HG03139 (cell line): ENCODE measurements around the gene AFG1L.
"Not testable (repeated sequence)": the region's sequence is repeated elsewhere in the genome, so short reads cannot be mapped to it uniquely, and the experiment has no call there.

Experiments used
- ATAC-seq: cut with Tn5 transposase; IDR thresholded peaks from one replicate; pipeline ENCODE4 v1.9.1; 2021; ENCODE audit not compliant: unreplicated experiment

Gene AFG1L

GRCh38 chr6:108550256-108550655 is 255.4 kb downstream of the AFG1L start:
- ATAC-seq = no peak

DNA sequence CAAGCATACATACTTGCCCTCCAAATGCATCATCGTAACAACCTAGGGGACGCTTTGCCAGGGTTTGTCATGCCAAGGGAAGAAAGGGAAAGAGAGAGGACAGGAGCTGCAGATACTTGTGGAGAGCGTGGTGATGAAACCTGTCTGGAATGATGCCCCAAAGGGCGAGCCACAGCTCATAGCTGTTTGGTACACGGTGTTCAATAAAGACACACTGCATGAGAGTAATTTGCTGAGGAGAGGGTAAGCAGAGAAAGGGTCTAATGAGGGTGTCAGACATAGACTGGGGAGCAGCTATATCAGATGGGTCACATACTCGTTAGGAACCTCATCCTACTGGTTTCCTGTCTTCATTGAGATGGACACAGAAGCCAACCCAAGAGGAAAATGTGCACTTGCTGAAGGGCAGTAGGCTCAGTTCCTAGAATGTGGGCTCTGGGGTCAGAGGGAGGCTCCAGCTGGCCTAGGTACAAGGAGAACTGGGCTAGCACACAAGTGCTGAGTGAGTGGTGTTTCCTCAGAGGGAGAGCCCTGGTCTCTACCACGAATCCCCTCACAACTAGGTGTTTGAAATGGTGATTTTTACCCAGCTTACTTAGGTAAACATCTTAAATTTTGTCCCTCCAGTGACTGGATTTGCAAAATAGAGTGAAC is 260.7 kb downstream of the AFG1L start:
- ATAC-seq = no peak

- no peak for ATAC-seq
These were observed 261.4 kb downstream of the AFG1L start for GRCh38 chr6:108556250-108556649.

GRCh38 chr6:108556866-108557493 is 262.1 kb downstream of the AFG1L start:
- no peak for ATAC-seq

GRCh38 chr6:108557494-108558371 is 262.9 kb downstream of the AFG1L start:
- no peak for ATAC-seq

DNA sequence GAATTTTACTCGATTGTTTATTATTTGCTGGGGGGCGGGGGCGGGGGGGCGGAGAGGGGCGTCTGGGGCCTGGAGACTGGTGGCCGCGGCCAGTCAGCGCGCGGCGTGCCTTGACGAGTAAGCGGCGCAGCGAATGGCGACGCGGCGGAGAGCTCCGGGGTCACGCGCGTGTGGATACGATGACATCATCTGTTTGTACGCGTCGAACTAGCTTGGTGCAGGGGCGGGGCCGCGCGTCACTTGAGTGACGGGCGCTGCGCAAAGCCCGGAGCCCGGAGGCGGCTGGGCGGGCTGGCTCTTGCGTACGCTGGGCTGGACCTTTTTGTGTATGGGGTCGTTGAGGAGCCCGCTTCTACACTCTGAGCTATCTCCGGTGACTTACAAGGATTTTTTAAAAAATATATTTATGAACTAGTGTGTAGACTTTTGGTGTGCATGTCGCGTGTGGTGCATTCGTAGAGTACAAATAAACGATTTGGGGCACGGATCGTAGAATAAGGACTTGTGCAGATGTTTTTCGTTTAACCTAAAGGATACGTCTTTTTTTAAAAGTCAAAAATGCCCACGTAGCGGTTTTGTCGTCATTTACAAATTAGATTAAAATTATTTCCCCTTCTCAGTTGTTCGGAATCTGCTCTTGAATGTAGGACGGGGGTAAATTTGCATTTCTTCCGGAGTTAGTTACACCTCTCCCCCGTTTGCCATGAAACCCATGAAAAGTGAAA is 263.7 kb downstream of the AFG1L start:
- ATAC-seq = peak; percentile 51

GRCh38 chr6:108559097-108559883 is 264.4 kb downstream of the AFG1L start:
- ATAC-seq = no peak

GRCh38 chr6:108559884-108560462 is 265.1 kb downstream of the AFG1L start:
- ATAC-seq = no peak

DNA sequence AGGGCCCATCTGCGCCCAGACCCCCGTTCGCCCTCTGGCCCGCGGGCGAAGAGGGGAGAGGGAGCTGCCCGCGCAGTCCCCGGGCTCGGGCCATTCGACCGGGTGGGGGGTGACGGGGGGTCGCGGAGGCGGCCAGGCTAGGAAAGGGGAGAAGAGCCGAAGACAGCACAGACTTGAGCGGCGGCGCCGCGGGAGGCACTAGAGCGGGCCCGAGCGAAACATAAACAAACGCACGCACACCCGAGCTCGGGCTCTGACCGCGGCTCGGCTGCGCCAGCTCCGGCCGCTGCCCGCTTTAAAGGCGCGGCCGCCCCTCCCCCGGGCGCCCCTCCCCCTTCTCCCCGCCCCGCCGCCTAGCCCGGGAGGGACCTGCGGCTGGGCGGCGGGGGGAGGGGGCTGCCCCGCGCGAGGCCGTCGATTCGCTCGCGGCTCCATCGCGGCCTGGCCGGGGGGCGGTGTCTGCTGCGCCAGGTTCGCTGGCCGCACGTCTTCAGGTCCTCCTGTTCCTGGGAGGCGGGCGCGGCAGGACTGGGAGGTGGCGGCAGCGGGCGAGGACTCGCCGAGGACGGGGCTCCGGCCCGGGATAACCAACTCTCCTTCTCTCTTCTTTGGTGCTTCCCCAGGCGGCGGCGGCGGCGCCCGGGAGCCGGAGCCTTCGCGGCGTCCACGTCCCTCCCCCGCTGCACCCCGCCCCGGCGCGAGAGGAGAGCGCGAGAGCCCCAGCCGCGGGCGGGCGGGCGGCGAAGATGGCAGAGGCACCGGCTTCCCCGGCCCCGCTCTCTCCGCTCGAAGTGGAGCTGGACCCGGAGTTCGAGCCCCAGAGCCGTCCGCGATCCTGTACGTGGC is 265.8 kb downstream of the AFG1L start, which contains the start of gene FOXO3:
Gene FOXO3 (plus strand): TSS at position 455 of the 846 bp plus-strand sequence. CDS start 292 bp downstream, at position 747.
- ATAC-seq = no peak

DNA sequence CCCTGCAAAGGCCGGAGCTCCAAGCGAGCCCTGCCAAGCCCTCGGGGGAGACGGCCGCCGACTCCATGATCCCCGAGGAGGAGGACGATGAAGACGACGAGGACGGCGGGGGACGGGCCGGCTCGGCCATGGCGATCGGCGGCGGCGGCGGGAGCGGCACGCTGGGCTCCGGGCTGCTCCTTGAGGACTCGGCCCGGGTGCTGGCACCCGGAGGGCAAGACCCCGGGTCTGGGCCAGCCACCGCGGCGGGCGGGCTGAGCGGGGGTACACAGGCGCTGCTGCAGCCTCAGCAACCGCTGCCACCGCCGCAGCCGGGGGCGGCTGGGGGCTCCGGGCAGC is 266.4 kb downstream of the AFG1L start:
- not testable (repeated sequence) for ATAC-seq

DNA sequence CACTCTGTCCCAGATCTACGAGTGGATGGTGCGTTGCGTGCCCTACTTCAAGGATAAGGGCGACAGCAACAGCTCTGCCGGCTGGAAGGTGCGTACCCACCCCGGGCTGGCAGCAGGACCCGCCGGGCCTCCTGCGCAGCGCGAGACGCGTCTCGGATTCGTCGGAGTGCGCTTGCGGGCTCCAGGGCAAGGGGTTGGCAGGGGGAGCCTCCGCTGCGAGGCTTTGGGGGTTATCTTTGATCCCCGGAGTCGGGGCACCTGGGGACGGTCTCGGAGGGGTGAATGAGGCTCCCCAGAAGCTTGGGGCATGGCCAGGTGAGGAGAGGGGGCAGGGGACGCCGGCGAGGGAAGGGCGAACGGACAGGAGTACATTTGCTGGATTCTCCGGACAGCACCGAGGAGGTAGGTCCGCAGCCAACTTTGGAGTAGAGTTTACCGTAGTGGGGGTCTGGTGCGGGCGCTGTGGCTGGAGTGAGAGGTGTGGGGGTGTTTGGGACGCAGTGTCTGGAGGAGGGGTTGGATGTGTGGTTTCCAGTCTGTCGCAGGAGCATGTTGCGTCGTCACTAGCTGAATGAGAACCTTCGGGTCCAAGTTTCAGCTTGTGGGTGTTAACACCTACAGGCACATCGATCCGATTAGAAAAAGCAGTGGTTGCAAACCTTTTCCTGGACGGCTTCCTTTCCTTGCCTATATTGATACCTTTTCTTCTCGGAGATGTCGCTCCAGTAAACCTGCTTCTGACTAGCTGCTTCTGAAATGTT is 267.1 kb downstream of the AFG1L start:
- no peak for ATAC-seq

DNA sequence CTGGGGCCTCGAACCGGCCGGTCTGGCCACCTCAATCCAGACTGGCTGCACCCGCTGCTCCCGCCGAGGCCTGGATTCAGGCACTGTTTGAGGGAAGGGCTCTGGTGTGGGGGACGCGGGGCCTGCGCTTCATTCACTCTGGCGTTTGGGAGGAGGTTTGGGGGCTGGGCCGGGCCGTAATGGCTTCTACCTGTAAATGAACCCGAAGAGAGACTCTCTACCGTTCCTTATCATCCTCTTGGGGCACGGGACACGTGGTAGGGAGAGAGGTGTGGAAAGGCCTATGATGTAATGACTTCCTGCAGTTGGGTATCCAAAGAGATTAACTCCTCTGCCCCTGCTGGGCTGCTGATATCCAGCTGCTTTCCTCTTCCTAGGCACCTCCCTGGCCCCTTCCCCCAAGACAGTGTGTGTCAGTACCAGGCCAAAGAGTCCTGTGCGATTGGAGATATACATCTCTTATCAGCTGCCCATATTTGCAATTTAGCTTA is 267.7 kb downstream of the AFG1L start:
- ATAC-seq = no peak

GRCh38 chr6:108563292-108563691 is 268.4 kb downstream of the AFG1L start:
- ATAC-seq = no peak

- no peak for ATAC-seq
These were observed 269.3 kb downstream of the AFG1L start for GRCh38 chr6:108564178-108564577.

- peak; percentile 76 for ATAC-seq
These were observed 270.4 kb downstream of the AFG1L start for GRCh38 chr6:108565091-108565766.

DNA sequence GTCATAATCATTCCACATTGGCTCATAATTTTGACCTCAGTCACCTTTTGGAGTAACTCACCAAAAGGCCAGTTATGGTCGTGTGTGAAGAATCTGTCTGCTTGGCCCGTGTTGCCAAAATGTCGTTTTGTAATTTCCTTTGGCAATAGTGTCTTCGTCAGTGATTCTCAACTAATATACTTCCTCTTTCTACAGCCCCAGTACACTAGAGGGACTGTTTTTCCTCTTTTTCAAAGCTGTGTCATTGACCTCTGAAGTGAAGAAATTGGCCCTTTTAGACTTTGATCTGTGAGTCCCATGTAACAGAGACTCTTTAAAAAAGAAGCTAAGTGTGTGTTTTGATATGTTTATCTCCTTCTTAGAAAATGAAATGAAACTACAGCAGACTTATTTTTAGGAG is 271.0 kb downstream of the AFG1L start:
- no peak for ATAC-seq

- no peak for ATAC-seq
These were observed 271.6 kb downstream of the AFG1L start for GRCh38 chr6:108566406-108566805.

GRCh38 chr6:108568101-108568500 is 273.2 kb downstream of the AFG1L start:
- ATAC-seq = no peak
